ENCODE results near the gene RHCG. TPM values are rescaled to one million over a fixed set of nuclear protein-coding genes. Genes with fewer than 3 reads are reported as not detected.
A peak's percentile ranks its signal among the peaks of the same experiment; 100 is the strongest.

The RHCG gene
- total and polyA plus RNA-seq, 4 donors, result 0.08 to 0.19 (median 0.15) TPM

- 60% methylated on average over 3 of the region's 3 CpGs for WGBS
- H3K4me1 ChIP-seq (ENCODE audit: control insufficient read depth in 4 of 4, insufficient read depth in 4 of 4, low read length in 3 of 4), result peaks cover 0 to 5% (median 2%) of the 10 kb centered on the region in 4 donors
- H3K36me3 ChIP-seq (ENCODE audit: control insufficient read depth in 4 of 4, insufficient read depth in 3 of 4, low read depth in 1 of 4, low read length in 3 of 4), result no peaks in the 10 kb centered on the region
- no peak for DNase-seq (ENCODE audit: low spot score)
- TF ChIP-seq RAD21 (IDR thresholded peaks at IDR 0.05) (no peak), REST (IDR thresholded peaks at IDR 0.05) (no peak), HNF4G (IDR thresholded peaks at IDR 0.05) (no peak), CTCF (IDR thresholded peaks at IDR 0.05; ENCODE audit: low read depth, low read length, missing input control) (no peak), SP1 (IDR thresholded peaks at IDR 0.05) (no peak), MAX (IDR thresholded peaks at IDR 0.05) (no peak), RXRA (IDR thresholded peaks at IDR 0.05) (no peak), ZBTB33 (IDR thresholded peaks at IDR 0.05) (no peak), EGR1 (IDR thresholded peaks at IDR 0.05; ENCODE audit: low read depth in 2 of 2) (no peak), ATF3 (IDR thresholded peaks at IDR 0.05) (no peak)
- no peak overlapping the region for H3K4me3 ChIP-seq (ENCODE audit: low read depth in 1 of 3, low read length in 3 of 3)
- no peaks in the 10 kb centered on the region for H3K27me3 ChIP-seq (ENCODE audit: control insufficient read depth in 4 of 4, insufficient read depth in 4 of 4, low read length in 3 of 4)
- no peaks in the 10 kb centered on the region for H3K9me3 ChIP-seq (ENCODE audit: control insufficient read depth in 4 of 4, low read length in 3 of 4)
- H3K27ac ChIP-seq (ENCODE audit: low read depth in 1 of 2, low read length in 2 of 2), result no peak overlapping the region
- no peak overlapping the region for H3K9ac ChIP-seq (ENCODE audit: low read depth in 1 of 2, low read length in 2 of 2)
Observed at GRCh38 chr15:89443581-89443980, 52.8 kb downstream of the RHCG start.

- Histone ChIP-seq H3K9ac (ENCODE audit: low read depth in 1 of 2, low read length in 2 of 2) (no peak overlapping the region), H3K27me3 (ENCODE audit: control insufficient read depth in 4 of 4, insufficient read depth in 4 of 4, low read length in 3 of 4) (no peaks in the 10 kb centered on the region), H3K9me3 (ENCODE audit: control insufficient read depth in 4 of 4, low read length in 3 of 4) (no peaks in the 10 kb centered on the region), H3K36me3 (ENCODE audit: control insufficient read depth in 4 of 4, insufficient read depth in 3 of 4, low read depth in 1 of 4, low read length in 3 of 4) (no peaks in the 10 kb centered on the region), H3K4me1 (ENCODE audit: control insufficient read depth in 4 of 4, insufficient read depth in 4 of 4, low read length in 3 of 4) (peaks cover 0 to 5% (median 2%) of the 10 kb centered on the region in 4 donors), H3K4me3 (ENCODE audit: low read depth in 1 of 3, low read length in 3 of 3) (no peak overlapping the region), H3K27ac (ENCODE audit: low read depth in 1 of 2, low read length in 2 of 2) (no peak overlapping the region)
- TF ChIP-seq GABPA (IDR thresholded peaks at IDR 0.05 in 1 of 2, conservative IDR thresholded peaks at IDR 0.05 in 1 of 2) (no peak), RXRA (IDR thresholded peaks at IDR 0.05) (no peak), RAD21 (IDR thresholded peaks at IDR 0.05) (peak; percentile 86 to 90), CTCF (IDR thresholded peaks at IDR 0.05; ENCODE audit: low read depth, low read length, missing input control) (peak; percentile 82), MAX (IDR thresholded peaks at IDR 0.05) (no peak)
- 59% methylated on average over 19 of the region's 19 CpGs for WGBS
- peak; percentile 73 for DNase-seq (ENCODE audit: low spot score)
Observed at GRCh38 chr15:89442671-89443307, 53.6 kb downstream of the RHCG start.
